CD8-positive, alpha-beta memory T cell (primary cell): ENCODE data around the gene KIAA0930. TPM values are rescaled to one million over a fixed set of nuclear protein-coding genes. Genes with fewer than 3 reads are reported as not detected.
A peak's percentile ranks its signal among the peaks of the same experiment; 100 is the strongest.

Source experiments
- CTCF ChIA-PET: fragments of 350-600 bp; sonication (Branson Sonifier 250); formaldehyde crosslinking; loops from one replicate; lab custom pipeline; 2021; ENCODE audit warnings: antibody characterized with exemption; lab: Charles Lee
- POLR2A ChIA-PET: fragments of 350-600 bp; sonication (Branson Sonifier 250); formaldehyde crosslinking; loops from one replicate; lab custom pipeline; 2021; ENCODE audit warnings: antibody characterized with exemption; lab: Charles Lee
- DNase-seq, 5 donors: peaks; one replicate each; pipeline versions ENCODE4 v3.0.0 to v3.0.0-alpha.2; 2020 to 2022; ENCODE audit warnings: mixed read lengths in 1 of 5
- H3K27ac ChIP-seq: one replicate; pipeline ENCODE4 v1.7.0; 2013; ENCODE audit warnings: low read depth, mild to moderate bottlenecking, low read length, moderate library complexity
- H3K27me3 ChIP-seq: 2 replicates; pipeline ENCODE4 v1.7.0; 2013; ENCODE audit warnings: low read length, mild to moderate bottlenecking; ENCODE audit not compliant: insufficient read depth, poor library complexity, severe bottlenecking
- H3K36me3 ChIP-seq: 2 replicates; pipeline ENCODE4 v1.7.0; 2013; ENCODE audit warnings: mild to moderate bottlenecking, low read length, moderate library complexity; ENCODE audit not compliant: insufficient read depth
- H3K4me1 ChIP-seq: 2 replicates; pipeline ENCODE4 v1.7.0; 2013; ENCODE audit warnings: mild to moderate bottlenecking, low read length, moderate library complexity; ENCODE audit not compliant: insufficient read depth
- H3K4me3 ChIP-seq: 2 replicates; pipeline ENCODE4 v1.7.0; 2013; ENCODE audit warnings: mild to moderate bottlenecking, low read length
- H3K9me3 ChIP-seq: 2 replicates; pipeline ENCODE4 v1.7.0; 2013; ENCODE audit warnings: mild to moderate bottlenecking, low read length
- H3K27ac Mint-ChIP-seq, 8 donors: one replicate each; pipeline ENCODE4 v1.8.0; 2020 to 2021; ENCODE audit warnings: mixed read lengths in 8 of 8, mild to moderate bottlenecking in 6 of 8, inconsistent platforms in 3 of 8, moderate library complexity in 3 of 8
- H3K27me3 Mint-ChIP-seq, 2 donors: one replicate each; pipeline ENCODE4 v1.8.0; 2020 to 2021; ENCODE audit warnings: mixed read lengths in 2 of 2, mild to moderate bottlenecking in 1 of 2, moderate library complexity in 1 of 2
- H3K36me3 Mint-ChIP-seq, 3 donors: one replicate each; pipeline ENCODE4 v1.8.0; 2020 to 2021; ENCODE audit warnings: mixed read lengths in 3 of 3, inconsistent platforms in 1 of 3, mild to moderate bottlenecking in 1 of 3
- H3K4me1 Mint-ChIP-seq, 3 donors: one replicate each; pipeline ENCODE4 v1.8.0; 2020 to 2021; ENCODE audit warnings: mixed read lengths in 3 of 3, inconsistent platforms in 1 of 3, mild to moderate bottlenecking in 1 of 3
- H3K4me3 Mint-ChIP-seq, 7 donors: one replicate each; pipeline ENCODE4 v1.8.0; 2020 to 2021; ENCODE audit warnings: mixed read lengths in 7 of 7, mild to moderate bottlenecking in 6 of 7, moderate library complexity in 4 of 7, inconsistent platforms in 2 of 7
- H3K9me3 Mint-ChIP-seq, 5 donors: one replicate each; pipeline ENCODE4 v1.8.0; 2020 to 2022; ENCODE audit warnings: mixed read lengths in 5 of 5, mild to moderate bottlenecking in 3 of 5, moderate library complexity in 2 of 5, inconsistent platforms in 1 of 5
- polyA plus RNA-seq: library from polyadenylated mRNA; unstranded; fragments of 300-500 nt; fragmentation: Illumina TruSeq; gene quantifications from one replicate; pipeline ENCODE4 v1.2.3, GENCODE V29; 2021
- total RNA-seq, 2 experiments: library from RNA; stranded (reverse); gene quantifications; one replicate each; pipeline ENCODE4 v1.2.3, GENCODE V29; 2021

KIAA0930 gene
- total and polyA plus RNA-seq, 3 experiments from 2014 or later = 2.7 to 39.5 (median 32.3) TPM

GRCh38 chr22:45246060-45246985 lies 5.6 kb upstream of the KIAA0930 start:
- CTCF ChIA-PET = interaction anchor here (0.6 kb wide), 1 partner anchor 11 kb away, joined by 3 read pairs; no protein-coding TSS in a partner anchor
- Histone ChIP-seq H3K4me3 (no peak overlapping the region), H3K4me1 (peaks cover 6% of the 10 kb centered on the region), H3K27ac (no peak overlapping the region), H3K27me3 (no peaks in the 10 kb centered on the region), H3K36me3 (no peaks in the 10 kb centered on the region), H3K9me3 (no peaks in the 10 kb centered on the region)
- peak overlapping the region in 3 of 7 donors; percentile 50 to 85 (median 72) for H3K4me3 Mint-ChIP-seq
- no peaks in the 10 kb centered on the region for H3K36me3 Mint-ChIP-seq
- H3K9me3 Mint-ChIP-seq = no peaks in the 10 kb centered on the region
- POLR2A ChIA-PET = interaction anchor here (0.7 kb wide), 1 partner anchor 70 kb away, joined by 4 read pairs; no protein-coding TSS in a partner anchor
- H3K27ac Mint-ChIP-seq = peak overlapping the region in 3 of 8 donors; percentile 48 to 93 (median 89)
- peaks cover 5 to 14% (median 10%) of the 10 kb centered on the region in 3 donors for H3K4me1 Mint-ChIP-seq
- no peaks in the 10 kb centered on the region for H3K27me3 Mint-ChIP-seq
- peak in 1 of 5 donors; percentile 10 for DNase-seq

GRCh38 chr22:45244916-45245315 lies 4.2 kb upstream of the KIAA0930 start:
- no peaks in the 10 kb centered on the region for H3K9me3 ChIP-seq
- Mint-ChIP-seq H3K27me3 (peaks cover 0 to 1% of the 10 kb centered on the region in 2 donors), H3K4me1 (peaks cover 11 to 23% (median 17%) of the 10 kb centered on the region in 3 donors), H3K36me3 (peaks cover 0 to 6% (median 0%) of the 10 kb centered on the region in 3 donors), H3K4me3 (no peak overlapping the region), H3K9me3 (no peaks in the 10 kb centered on the region), H3K27ac (peak overlapping the region in 1 of 8 donors; percentile 16)
- no peaks in the 10 kb centered on the region for H3K36me3 ChIP-seq
- no peaks in the 10 kb centered on the region for H3K27me3 ChIP-seq
- no peak for DNase-seq
- POLR2A ChIA-PET = no interaction called here
- H3K4me1 ChIP-seq = peaks cover 12% of the 10 kb centered on the region
- CTCF ChIA-PET = no interaction called here
- no peak overlapping the region for H3K27ac ChIP-seq
- no peak overlapping the region for H3K4me3 ChIP-seq

GRCh38 chr22:45242778-45243191 lies 2.1 kb upstream of the KIAA0930 start:
- H3K27ac ChIP-seq = no peak overlapping the region
- Mint-ChIP-seq H3K27ac (peak overlapping the region in 3 of 8 donors; percentile 73 to 78 (median 75)), H3K36me3 (peaks cover 0 to 15% (median 0%) of the 10 kb centered on the region in 3 donors), H3K4me3 (peak overlapping the region in 6 of 7 donors; percentile 13 to 87 (median 38)), H3K27me3 (peaks cover 0 to 1% of the 10 kb centered on the region in 2 donors), H3K9me3 (peaks cover 0 to 2% (median 0%) of the 10 kb centered on the region in 5 donors), H3K4me1 (peaks cover 26 to 34% (median 30%) of the 10 kb centered on the region in 3 donors)
- ChIA-PET CTCF (no interaction called here), POLR2A (no interaction called here)
- no peaks in the 10 kb centered on the region for H3K36me3 ChIP-seq
- H3K4me1 ChIP-seq = peaks cover 20% of the 10 kb centered on the region
- no peaks in the 10 kb centered on the region for H3K9me3 ChIP-seq
- peak in 1 of 5 donors; percentile 37 for DNase-seq
- no peaks in the 10 kb centered on the region for H3K27me3 ChIP-seq
- H3K4me3 ChIP-seq = no peak overlapping the region

GRCh38 chr22:45240104-45240809 lies 437 bp downstream of the KIAA0930 start:
- POLR2A ChIA-PET = no interaction called here
- CTCF ChIA-PET = no interaction called here
- H3K27ac Mint-ChIP-seq = peak overlapping the region; percentile 58 to 93 (median 86)
- Histone ChIP-seq H3K4me3 (peak overlapping the region; percentile 49), H3K27ac (no peak overlapping the region), H3K4me1 (peaks cover 20% of the 10 kb centered on the region), H3K36me3 (no peaks in the 10 kb centered on the region), H3K9me3 (no peaks in the 10 kb centered on the region), H3K27me3 (no peaks in the 10 kb centered on the region)
- peaks cover 0 to 21% (median 2%) of the 10 kb centered on the region in 3 donors for H3K36me3 Mint-ChIP-seq
- H3K4me3 Mint-ChIP-seq = peak overlapping the region; percentile 91 to 98 (median 94)
- DNase-seq = peak in 2 of 5 donors; percentile 22 to 56
- peaks cover 35 to 54% (median 38%) of the 10 kb centered on the region in 3 donors for H3K4me1 Mint-ChIP-seq
- H3K9me3 Mint-ChIP-seq = peaks cover 0 to 2% (median 0%) of the 10 kb centered on the region in 5 donors
- peaks cover 0 to 1% of the 10 kb centered on the region in 2 donors for H3K27me3 Mint-ChIP-seq

GRCh38 chr22:45239681-45240051 lies 1.0 kb downstream of the KIAA0930 start:
- H3K9me3 Mint-ChIP-seq = peaks cover 0 to 2% (median 0%) of the 10 kb centered on the region in 5 donors
- no peak for DNase-seq
- CTCF ChIA-PET = no interaction called here
- H3K4me3 ChIP-seq = peak overlapping the region; percentile 49
- no peaks in the 10 kb centered on the region for H3K27me3 ChIP-seq
- H3K4me1 ChIP-seq = peaks cover 20% of the 10 kb centered on the region
- H3K4me3 Mint-ChIP-seq = peak overlapping the region; percentile 91 to 98 (median 94)
- peak overlapping the region in 4 of 8 donors; percentile 21 to 78 (median 38) for H3K27ac Mint-ChIP-seq
- H3K27ac ChIP-seq = no peak overlapping the region
- peaks cover 0 to 1% of the 10 kb centered on the region in 2 donors for H3K27me3 Mint-ChIP-seq
- peaks cover 0 to 21% (median 2%) of the 10 kb centered on the region in 3 donors for H3K36me3 Mint-ChIP-seq
- POLR2A ChIA-PET = no interaction called here
- no peaks in the 10 kb centered on the region for H3K36me3 ChIP-seq
- peaks cover 35 to 57% (median 38%) of the 10 kb centered on the region in 3 donors for H3K4me1 Mint-ChIP-seq
- no peaks in the 10 kb centered on the region for H3K9me3 ChIP-seq

GRCh38 chr22:45238957-45239680 lies 1.6 kb downstream of the KIAA0930 start:
- no peaks in the 10 kb centered on the region for H3K36me3 ChIP-seq
- ChIA-PET CTCF (no interaction called here), POLR2A (no interaction called here)
- H3K4me1 ChIP-seq = peaks cover 20% of the 10 kb centered on the region
- Mint-ChIP-seq H3K4me1 (peaks cover 35 to 61% (median 38%) of the 10 kb centered on the region in 3 donors), H3K9me3 (peaks cover 0 to 2% (median 0%) of the 10 kb centered on the region in 5 donors), H3K4me3 (peak overlapping the region; percentile 91 to 98 (median 94)), H3K36me3 (peaks cover 0 to 24% (median 2%) of the 10 kb centered on the region in 3 donors), H3K27ac (peak overlapping the region in 5 of 8 donors; percentile 21 to 78 (median 50)), H3K27me3 (peaks cover 0 to 1% of the 10 kb centered on the region in 2 donors)
- H3K27me3 ChIP-seq = no peaks in the 10 kb centered on the region
- no peak overlapping the region for H3K4me3 ChIP-seq
- no peaks in the 10 kb centered on the region for H3K9me3 ChIP-seq
- no peak for DNase-seq
- H3K27ac ChIP-seq = no peak overlapping the region
